ENCODE results near the gene TNNT3.

GRCh38 chr11:1964348-1964747, 44.8 kb downstream of the TNNT3 start:
- TF ChIP-seq POLR2A (IDR thresholded peaks at IDR 0.05) (no peak), CTCF (IDR thresholded peaks at IDR 0.05 in 8 of 11, conservative IDR thresholded peaks at IDR 0.05 in 3 of 11) (no peak)
